DOHH2 (cell line): ENCODE measurements around the gene OR8S1.

Experiments
- H3F3A ChIP-seq: fragments of 200-600 bp; sonication (generic), shearing (Covaris generic); 2 replicates; pipeline ENCODE4 v1.6.0; 2016; ENCODE audit warnings: antibody characterized with exemption, mild to moderate bottlenecking; ENCODE audit not compliant: control insufficient read depth, insufficient read depth
- H3K27ac ChIP-seq: fragments of 200-600 bp; sonication (generic); 2 replicates; pipeline ENCODE4 v1.5.1; 2014; ENCODE audit warnings: low read depth, mild to moderate bottlenecking, low read length, moderate library complexity
- H3K27me3 ChIP-seq: fragments of 200-600 bp; sonication (generic); 2 replicates; pipeline ENCODE4 v1.6.1; 2014; ENCODE audit warnings: mild to moderate bottlenecking, low read length, mixed read lengths; ENCODE audit not compliant: control insufficient read depth
- H3K36me3 ChIP-seq: fragments of 200-600 bp; sonication (generic); 2 replicates; pipeline ENCODE4 v1.6.1; 2014; ENCODE audit warnings: mild to moderate bottlenecking, low read length, moderate library complexity, mixed read lengths; ENCODE audit not compliant: control insufficient read depth
- H3K4me1 ChIP-seq: fragments of 200-600 bp; sonication (generic); 2 replicates; pipeline ENCODE4 v1.6.1; 2014; ENCODE audit warnings: mild to moderate bottlenecking, low read length, mixed read lengths; ENCODE audit not compliant: control insufficient read depth
- H3K4me2 ChIP-seq: fragments of 200-600 bp; sonication (generic); 2 replicates; pipeline ENCODE4 v1.6.0; 2014; ENCODE audit warnings: mild to moderate bottlenecking, low read length, moderate library complexity
- H3K4me3 ChIP-seq: fragments of 200-600 bp; sonication (generic); 2 replicates; pipeline ENCODE4 v1.5.1; 2014; ENCODE audit warnings: mild to moderate bottlenecking, low read length, mixed read lengths
- H3K79me2 ChIP-seq: fragments of 200-600 bp; sonication (generic); 2 replicates; pipeline ENCODE4 v1.6.1; 2014; ENCODE audit warnings: mild to moderate bottlenecking, low read length, mixed read lengths; ENCODE audit not compliant: control insufficient read depth
- H3K9me2 ChIP-seq: fragments of 200-600 bp; sonication (generic); replicated peaks from 2 replicates; pipeline ENCODE4 v1.6.1; 2014; ENCODE audit warnings: mild to moderate bottlenecking, low read length, mixed read lengths; ENCODE audit not compliant: control insufficient read depth
- H3K9me3 ChIP-seq: fragments of 200-600 bp; sonication (generic); 2 replicates; pipeline ENCODE4 v1.6.1; 2014; ENCODE audit warnings: antibody characterized with exemption, low read length, mixed read lengths; ENCODE audit not compliant: control insufficient read depth, insufficient read depth
- H4K20me1 ChIP-seq: fragments of 200-600 bp; sonication (generic); 2 replicates; pipeline ENCODE4 v1.6.0; 2014; ENCODE audit warnings: low read depth, mild to moderate bottlenecking, antibody characterized with exemption, low read length, moderate library complexity; ENCODE audit not compliant: control insufficient read depth, insufficient read depth
- EZH2phosphoT487 ChIP-seq: fragments of 200-600 bp; sonication (generic); IDR thresholded peaks from 2 replicates; pipeline ENCODE4 v1.6.1; 2017; ENCODE audit warnings: borderline replicate concordance, mild to moderate bottlenecking, antibody characterized with exemption, low read length, moderate library complexity, mixed read lengths
- TF ChIP-seq, protein P1 (sequence below): fragments of 200-600 bp; sonication (generic); IDR thresholded peaks from one replicate; pipeline ENCODE4 v1.5.1; 2014; ENCODE audit warnings: antibody characterized with exemption, mild to moderate bottlenecking, low read depth, low read length; ENCODE audit not compliant: poor library complexity, severe bottlenecking

Gene OR8S1

DNA sequence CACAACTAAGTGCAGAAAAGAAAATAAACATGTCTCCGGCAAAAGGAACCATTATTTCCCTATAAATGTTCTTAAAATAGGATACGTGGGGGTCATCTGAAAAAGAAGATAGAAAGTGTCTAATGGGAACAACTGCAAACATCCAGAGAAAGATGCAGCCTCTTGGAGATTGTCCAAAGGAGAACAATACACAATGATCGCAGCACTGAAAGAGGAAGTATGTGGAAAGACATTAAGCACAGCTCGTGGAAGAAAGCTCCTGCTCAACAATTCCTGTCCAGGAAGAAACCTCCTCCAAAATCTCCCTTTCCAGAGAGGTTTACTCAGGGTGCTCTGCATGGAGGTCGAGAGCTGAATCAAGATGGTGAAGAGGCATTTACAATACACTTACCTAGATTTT lies 46.9 kb downstream of the OR8S1 start:
- H3K9me3 ChIP-seq: no peaks in the 10 kb centered on the region
- no peaks in the 10 kb centered on the region for H3K27me3 ChIP-seq
- H3F3A ChIP-seq: no peaks in the 10 kb centered on the region
- H4K20me1 ChIP-seq: no peaks in the 10 kb centered on the region
- H3K4me3 ChIP-seq: no peak overlapping the region
- H3K4me2 ChIP-seq: no peak overlapping the region
- no peaks in the 10 kb centered on the region for H3K9me2 ChIP-seq
- H3K79me2 ChIP-seq: no peaks in the 10 kb centered on the region
- H3K27ac ChIP-seq: no peak overlapping the region
- TF ChIP-seq, protein P1, sequence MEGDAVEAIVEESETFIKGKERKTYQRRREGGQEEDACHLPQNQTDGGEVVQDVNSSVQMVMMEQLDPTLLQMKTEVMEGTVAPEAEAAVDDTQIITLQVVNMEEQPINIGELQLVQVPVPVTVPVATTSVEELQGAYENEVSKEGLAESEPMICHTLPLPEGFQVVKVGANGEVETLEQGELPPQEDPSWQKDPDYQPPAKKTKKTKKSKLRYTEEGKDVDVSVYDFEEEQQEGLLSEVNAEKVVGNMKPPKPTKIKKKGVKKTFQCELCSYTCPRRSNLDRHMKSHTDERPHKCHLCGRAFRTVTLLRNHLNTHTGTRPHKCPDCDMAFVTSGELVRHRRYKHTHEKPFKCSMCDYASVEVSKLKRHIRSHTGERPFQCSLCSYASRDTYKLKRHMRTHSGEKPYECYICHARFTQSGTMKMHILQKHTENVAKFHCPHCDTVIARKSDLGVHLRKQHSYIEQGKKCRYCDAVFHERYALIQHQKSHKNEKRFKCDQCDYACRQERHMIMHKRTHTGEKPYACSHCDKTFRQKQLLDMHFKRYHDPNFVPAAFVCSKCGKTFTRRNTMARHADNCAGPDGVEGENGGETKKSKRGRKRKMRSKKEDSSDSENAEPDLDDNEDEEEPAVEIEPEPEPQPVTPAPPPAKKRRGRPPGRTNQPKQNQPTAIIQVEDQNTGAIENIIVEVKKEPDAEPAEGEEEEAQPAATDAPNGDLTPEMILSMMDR: no peak
- no peak for TF ChIP-seq EZH2phosphoT487
- no peaks in the 10 kb centered on the region for H3K36me3 ChIP-seq
- no peaks in the 10 kb centered on the region for H3K4me1 ChIP-seq
